GM18858 (cell line): ENCODE measurements around the gene MAP4K5.

ENCODE experiments used
- ATAC-seq: cut with Tn5 transposase; IDR thresholded peaks from one replicate; pipeline ENCODE4 v1.9.1; 2021; ENCODE audit not compliant: unreplicated experiment

The MAP4K5 gene

DNA sequence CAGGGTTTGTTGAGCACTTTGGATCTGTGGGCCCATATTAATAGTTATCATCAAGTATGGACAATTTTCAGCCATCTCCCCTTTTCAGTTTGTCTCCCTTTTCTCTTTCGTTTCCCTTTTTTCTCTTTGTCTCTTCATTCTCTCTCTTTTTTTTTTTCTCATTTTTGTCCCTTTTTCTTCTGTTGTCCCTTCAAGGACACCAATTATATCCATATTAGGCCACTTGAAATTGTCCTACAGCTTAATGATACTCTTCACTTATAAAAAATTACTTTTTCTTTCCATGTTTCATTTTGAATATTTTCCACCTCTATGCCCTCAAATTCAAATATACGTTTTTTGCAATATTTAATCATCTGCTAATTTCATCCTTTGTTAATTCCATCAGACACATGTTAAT is 53.3 kb downstream of the MAP4K5 start:
- ATAC-seq, result no peak

- ATAC-seq, result no peak
Observed at GRCh38 chr14:50477760-50478159, 54.6 kb downstream of the MAP4K5 start.

GRCh38 chr14:50476134-50476533 is 56.2 kb downstream of the MAP4K5 start:
- no peak for ATAC-seq

- ATAC-seq, result no peak
Observed at GRCh38 chr14:50475460-50475859, 56.9 kb downstream of the MAP4K5 start.

DNA sequence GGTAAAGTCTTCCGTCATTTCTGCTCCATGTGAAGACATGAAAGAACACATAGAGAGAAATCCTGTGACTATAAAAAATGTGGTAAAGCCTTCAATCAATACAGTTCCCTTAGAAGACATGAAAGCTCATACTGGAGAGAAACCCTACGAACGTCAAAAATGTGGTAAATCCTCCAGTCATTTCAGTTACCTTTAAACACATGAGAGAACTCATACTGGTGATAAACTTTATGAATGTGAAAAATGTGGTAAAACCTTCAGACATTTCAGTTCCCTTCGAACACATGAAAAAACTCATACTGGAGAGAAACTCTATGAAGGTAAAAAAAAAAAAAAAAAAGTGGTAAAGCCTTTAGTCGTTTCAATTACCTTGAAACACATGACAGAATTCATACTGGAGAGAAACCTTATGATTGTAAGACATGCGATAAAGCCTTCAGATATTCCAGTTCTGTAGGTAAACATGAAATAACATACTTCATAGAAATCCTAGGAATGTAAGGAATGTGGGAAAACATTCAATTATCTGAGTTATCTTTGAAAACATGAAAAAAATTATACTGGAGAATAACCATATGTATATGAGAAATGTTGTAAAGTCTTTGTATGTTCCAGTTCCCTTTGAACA is 60.4 kb downstream of the MAP4K5 start:
- no peak for ATAC-seq

- no peak for ATAC-seq
Observed at GRCh38 chr14:50469982-50470381, 62.4 kb downstream of the MAP4K5 start.

DNA sequence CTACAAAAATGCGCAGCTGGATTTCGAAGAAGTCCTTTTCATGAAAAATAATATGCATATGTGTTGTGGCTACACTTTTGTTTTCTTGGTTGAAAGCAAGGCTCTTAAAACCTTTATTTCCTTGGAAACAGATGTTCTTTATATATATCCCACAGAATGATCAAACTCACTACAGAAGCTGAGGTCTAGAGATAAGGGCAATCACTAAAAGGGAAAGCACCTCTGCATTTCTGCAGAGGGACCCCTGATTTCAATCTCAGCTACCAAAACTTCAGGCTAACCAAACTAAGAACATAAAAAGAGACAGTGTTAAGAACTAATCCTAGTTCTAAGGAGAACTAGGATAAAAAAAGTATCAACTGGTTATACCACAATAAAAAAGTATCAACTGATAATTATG is 70.3 kb downstream of the MAP4K5 start:
- no peak for ATAC-seq

DNA sequence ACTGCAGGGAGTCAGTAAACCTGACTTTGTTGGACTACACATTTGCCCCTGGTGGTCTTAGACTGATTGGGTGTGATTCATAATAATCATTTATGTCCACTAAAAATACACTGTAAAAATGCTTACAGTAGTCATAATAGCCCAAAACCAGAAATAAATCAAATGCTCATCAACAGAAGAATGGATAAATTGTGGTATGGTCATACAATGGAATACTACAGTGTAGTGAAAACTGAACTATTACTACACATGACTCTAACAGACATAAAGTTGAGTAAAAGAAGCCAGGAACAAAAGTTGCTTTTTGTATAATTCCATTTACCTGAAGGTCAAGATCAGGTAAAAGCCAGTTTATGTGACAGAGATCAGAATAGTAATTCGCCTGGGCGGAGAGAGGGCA is 78.5 kb downstream of the MAP4K5 start:
- no peak for ATAC-seq

DNA sequence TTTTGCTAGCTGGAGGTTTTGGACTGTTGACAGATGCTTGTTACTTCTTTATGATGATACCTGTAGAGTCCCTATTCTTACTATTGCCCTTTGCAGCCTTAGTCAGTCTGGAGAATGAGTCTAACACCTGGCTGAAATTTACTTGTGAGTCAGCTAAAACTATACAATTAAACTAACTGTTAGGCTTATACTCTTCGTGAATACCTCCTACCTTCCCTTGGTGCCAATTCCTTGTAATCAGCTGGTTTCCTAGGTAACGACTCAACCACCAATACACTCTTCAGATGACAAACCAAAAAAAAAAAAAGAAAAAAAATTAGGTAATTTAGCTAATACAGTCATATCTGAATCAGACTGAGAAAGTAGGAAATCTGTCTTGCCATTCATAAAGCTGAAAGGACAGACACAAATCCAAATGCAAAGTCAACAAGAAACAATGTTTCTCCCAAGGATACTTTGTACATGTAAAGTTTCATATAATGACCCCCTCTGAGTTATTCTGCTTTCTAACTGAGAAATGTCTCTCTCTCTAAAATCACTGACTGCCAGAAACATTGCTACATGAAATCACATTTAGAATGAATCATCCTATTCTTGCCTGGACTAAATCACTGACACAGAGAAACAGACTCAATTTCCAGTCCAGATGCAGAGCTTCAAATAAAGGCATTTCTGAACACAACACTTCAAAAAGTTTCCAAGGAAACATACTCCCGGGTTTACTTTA is 79.2 kb downstream of the MAP4K5 start:
- no peak for ATAC-seq

DNA sequence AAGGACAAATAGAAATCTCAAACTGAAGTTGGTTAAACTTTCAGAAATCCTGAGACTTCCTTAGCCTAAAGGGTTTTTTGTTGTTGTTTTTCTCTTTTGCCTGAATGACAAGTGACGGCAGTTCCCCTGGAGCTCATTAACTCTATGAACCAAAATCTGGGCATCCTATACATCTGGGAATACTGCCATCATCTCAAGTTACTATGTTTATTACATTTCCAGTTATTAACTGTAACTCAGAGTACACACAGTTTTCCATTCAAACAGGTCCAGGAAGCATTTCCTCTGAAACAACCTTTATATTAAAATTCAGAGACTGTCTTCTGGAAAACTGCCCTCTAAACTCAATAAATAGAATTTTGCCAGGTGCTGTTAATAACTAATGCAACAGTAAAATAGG is 80.1 kb downstream of the MAP4K5 start:
- ATAC-seq, result no peak

GRCh38 chr14:50451854-50452253 is 80.5 kb downstream of the MAP4K5 start:
- no peak for ATAC-seq

DNA sequence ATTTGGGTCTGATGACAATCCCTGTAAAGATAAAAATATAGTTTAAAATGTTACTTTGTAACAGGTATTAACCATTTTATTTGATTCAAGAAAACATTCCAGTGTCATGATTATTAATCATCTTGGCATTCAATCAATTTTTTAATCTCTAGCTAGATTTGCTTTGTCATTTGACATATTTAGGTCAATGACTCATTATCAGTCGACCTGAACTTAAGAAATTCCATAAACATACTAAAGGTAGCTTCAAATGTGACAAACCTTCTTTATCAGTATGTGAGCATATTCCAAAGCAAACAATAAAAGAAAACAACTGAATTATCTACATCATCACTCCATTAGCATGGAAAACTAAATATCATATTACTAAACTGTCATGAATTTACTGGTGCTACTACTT is 84.9 kb downstream of the MAP4K5 start:
- no peak for ATAC-seq

- no peak for ATAC-seq
Observed at GRCh38 chr14:50434528-50434927, 97.8 kb downstream of the MAP4K5 start.

GRCh38 chr14:50432131-50432530 is 100.2 kb downstream of the MAP4K5 start:
- no peak for ATAC-seq

- no peak for ATAC-seq
Observed at GRCh38 chr14:50425816-50426215, 106.6 kb downstream of the MAP4K5 start.

- no peak for ATAC-seq
Observed at GRCh38 chr14:50425105-50425504, 107.3 kb downstream of the MAP4K5 start.

GRCh38 chr14:50423529-50423928 is 108.8 kb downstream of the MAP4K5 start:
- ATAC-seq, result no peak

DNA sequence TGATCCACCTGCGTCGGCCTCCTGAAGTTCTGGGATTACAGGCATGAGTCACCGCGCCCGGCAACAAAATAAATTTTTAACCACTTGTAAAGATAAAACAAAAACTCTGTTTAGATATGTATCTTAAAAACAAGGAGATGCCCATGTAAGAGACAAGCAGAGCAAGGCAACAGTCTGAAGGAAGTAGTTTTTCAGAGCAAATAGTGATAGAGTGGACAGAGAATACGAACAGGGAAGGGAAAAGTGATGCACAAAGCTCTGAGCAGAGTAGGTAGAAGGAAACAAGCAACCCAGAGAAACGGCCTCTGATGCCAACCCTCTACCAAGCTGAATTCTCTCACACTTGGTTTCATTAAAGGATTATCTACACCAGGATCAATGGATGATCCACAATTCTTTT is 110.9 kb downstream of the MAP4K5 start:
- no peak for ATAC-seq

GRCh38 chr14:50417853-50418252 is 114.5 kb downstream of the MAP4K5 start:
- no peak for ATAC-seq

- no peak for ATAC-seq
Observed at GRCh38 chr14:50410921-50411320, 121.4 kb downstream of the MAP4K5 start.

DNA sequence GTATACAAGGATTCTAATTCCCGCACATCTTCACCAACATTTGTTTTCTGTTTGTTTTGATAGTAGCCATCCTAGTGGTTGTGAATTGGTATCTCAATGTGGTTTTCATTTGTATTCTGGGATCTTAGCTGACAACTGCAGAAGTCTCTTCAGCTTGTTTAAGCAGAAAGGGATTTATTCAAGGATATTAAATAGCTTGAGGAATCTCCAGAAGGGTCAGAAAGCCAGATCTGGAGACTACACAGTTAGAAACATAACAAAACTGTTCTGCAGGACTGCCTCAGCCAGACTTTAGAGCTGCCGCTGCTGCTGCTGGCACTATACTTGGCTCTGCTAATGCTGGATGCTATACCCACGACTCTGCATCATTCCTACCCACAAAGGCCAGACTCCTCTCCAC is 122.3 kb downstream of the MAP4K5 start:
- no peak for ATAC-seq

- ATAC-seq, result no peak
Observed at GRCh38 chr14:50407111-50407812, 125.1 kb downstream of the MAP4K5 start.
